ENCODE measurements around the gene SBNO2.

SBNO2 gene

GRCh38 chr19:1084024-1084868 is 89.8 kb downstream of the SBNO2 start:
- Histone ChIP-seq H3K9me3 (ENCODE audit: control insufficient read depth in 1 of 2, low read length in 2 of 2) (no peaks in the 10 kb centered on the region), H3K4me1 (ENCODE audit: control insufficient read depth in 1 of 2, insufficient read depth in 2 of 2, low read length in 2 of 2) (peaks cover 0 to 8% of the 10 kb centered on the region in 2 donors), H3K27ac (ENCODE audit: low read length) (no peak overlapping the region), H3K36me3 (ENCODE audit: control insufficient read depth in 1 of 2, insufficient read depth in 2 of 2, low read length in 2 of 2) (peaks cover 0 to 19% of the 10 kb centered on the region in 2 donors), H3K27me3 (ENCODE audit: low read depth, low read length) (no peaks in the 10 kb centered on the region), H3K4me3 (ENCODE audit: low read depth in 1 of 2, low read length in 2 of 2) (no peak overlapping the region)

GRCh38 chr19:1082928-1083816 is 90.9 kb downstream of the SBNO2 start:
- peaks cover 0 to 9% of the 10 kb centered on the region in 2 donors for H3K36me3 ChIP-seq (ENCODE audit: control insufficient read depth in 1 of 2, insufficient read depth in 2 of 2, low read length in 2 of 2)
- H3K27ac ChIP-seq (ENCODE audit: low read length), result no peak overlapping the region

GRCh38 chr19:1082165-1082927 is 91.7 kb downstream of the SBNO2 start:
- Histone ChIP-seq H3K9me3 (ENCODE audit: control insufficient read depth in 1 of 2, low read length in 2 of 2) (no peaks in the 10 kb centered on the region), H3K36me3 (ENCODE audit: control insufficient read depth in 1 of 2, insufficient read depth in 2 of 2, low read length in 2 of 2) (peaks cover 0 to 7% of the 10 kb centered on the region in 2 donors), H3K27ac (ENCODE audit: low read length) (no peak overlapping the region), H3K4me3 (ENCODE audit: low read depth in 1 of 2, low read length in 2 of 2) (peak overlapping the region in 1 of 2 donors; percentile 8), H3K27me3 (ENCODE audit: low read depth, low read length) (no peaks in the 10 kb centered on the region), H3K4me1 (ENCODE audit: control insufficient read depth in 1 of 2, insufficient read depth in 2 of 2, low read length in 2 of 2) (peaks cover 0 to 8% of the 10 kb centered on the region in 2 donors)

More at GRCh38 chr19:1082928-1083816, 90.9 kb downstream of the SBNO2 start:
- Histone ChIP-seq H3K4me3 (ENCODE audit: low read depth in 1 of 2, low read length in 2 of 2) (peak overlapping the region in 1 of 2 donors; percentile 8), H3K4me1 (ENCODE audit: control insufficient read depth in 1 of 2, insufficient read depth in 2 of 2, low read length in 2 of 2) (peaks cover 0 to 8% of the 10 kb centered on the region in 2 donors), H3K27me3 (ENCODE audit: low read depth, low read length) (no peaks in the 10 kb centered on the region), H3K9me3 (ENCODE audit: control insufficient read depth in 1 of 2, low read length in 2 of 2) (no peaks in the 10 kb centered on the region)

GRCh38 chr19:1081301-1082164 is 92.5 kb downstream of the SBNO2 start:
- H3K9me3 ChIP-seq (ENCODE audit: control insufficient read depth in 1 of 2, low read length in 2 of 2), result no peaks in the 10 kb centered on the region
- H3K4me1 ChIP-seq (ENCODE audit: control insufficient read depth in 1 of 2, insufficient read depth in 2 of 2, low read length in 2 of 2), result peaks cover 0 to 8% of the 10 kb centered on the region in 2 donors
- H3K4me3 ChIP-seq (ENCODE audit: low read depth in 1 of 2, low read length in 2 of 2), result no peak overlapping the region
- no peaks in the 10 kb centered on the region for H3K27me3 ChIP-seq (ENCODE audit: low read depth, low read length)
- H3K27ac ChIP-seq (ENCODE audit: low read length), result no peak overlapping the region
- peaks cover 0 to 7% of the 10 kb centered on the region in 2 donors for H3K36me3 ChIP-seq (ENCODE audit: control insufficient read depth in 1 of 2, insufficient read depth in 2 of 2, low read length in 2 of 2)

- peaks cover 4 to 8% of the 10 kb centered on the region in 2 donors for H3K4me1 ChIP-seq (ENCODE audit: control insufficient read depth in 1 of 2, insufficient read depth in 2 of 2, low read length in 2 of 2)
- H3K27ac ChIP-seq (ENCODE audit: low read length), result no peak overlapping the region
- H3K27me3 ChIP-seq (ENCODE audit: low read depth, low read length), result no peaks in the 10 kb centered on the region
- no peaks in the 10 kb centered on the region for H3K9me3 ChIP-seq (ENCODE audit: control insufficient read depth in 1 of 2, low read length in 2 of 2)
- no peak overlapping the region for H3K4me3 ChIP-seq (ENCODE audit: low read depth in 1 of 2, low read length in 2 of 2)
- H3K36me3 ChIP-seq (ENCODE audit: control insufficient read depth in 1 of 2, insufficient read depth in 2 of 2, low read length in 2 of 2), result no peaks in the 10 kb centered on the region
Observed at GRCh38 chr19:1080360-1081161, 93.5 kb downstream of the SBNO2 start.

- no peaks in the 10 kb centered on the region for H3K36me3 ChIP-seq (ENCODE audit: control insufficient read depth in 1 of 2, insufficient read depth in 2 of 2, low read length in 2 of 2)
- H3K9me3 ChIP-seq (ENCODE audit: control insufficient read depth in 1 of 2, low read length in 2 of 2), result no peaks in the 10 kb centered on the region
- no peak overlapping the region for H3K27ac ChIP-seq (ENCODE audit: low read length)
- H3K4me3 ChIP-seq (ENCODE audit: low read depth in 1 of 2, low read length in 2 of 2), result no peak overlapping the region
- peaks cover 4 to 8% of the 10 kb centered on the region in 2 donors for H3K4me1 ChIP-seq (ENCODE audit: control insufficient read depth in 1 of 2, insufficient read depth in 2 of 2, low read length in 2 of 2)
- no peaks in the 10 kb centered on the region for H3K27me3 ChIP-seq (ENCODE audit: low read depth, low read length)
Observed at GRCh38 chr19:1079566-1080111, 94.4 kb downstream of the SBNO2 start.

GRCh38 chr19:1076951-1077350 is 97.1 kb downstream of the SBNO2 start:
- Histone ChIP-seq H3K27me3 (ENCODE audit: low read depth, low read length) (peaks cover 3% of the 10 kb centered on the region), H3K4me3 (ENCODE audit: low read depth in 1 of 2, low read length in 2 of 2) (no peak overlapping the region), H3K36me3 (ENCODE audit: control insufficient read depth in 1 of 2, insufficient read depth in 2 of 2, low read length in 2 of 2) (no peaks in the 10 kb centered on the region), H3K9me3 (ENCODE audit: control insufficient read depth in 1 of 2, low read length in 2 of 2) (no peaks in the 10 kb centered on the region), H3K4me1 (ENCODE audit: control insufficient read depth in 1 of 2, insufficient read depth in 2 of 2, low read length in 2 of 2) (peaks cover 0 to 4% of the 10 kb centered on the region in 2 donors), H3K27ac (ENCODE audit: low read length) (no peak overlapping the region)

GRCh38 chr19:1076046-1076386 is 98.1 kb downstream of the SBNO2 start:
- H3K9me3 ChIP-seq (ENCODE audit: control insufficient read depth in 1 of 2, low read length in 2 of 2), result no peaks in the 10 kb centered on the region
- H3K36me3 ChIP-seq (ENCODE audit: control insufficient read depth in 1 of 2, insufficient read depth in 2 of 2, low read length in 2 of 2), result no peaks in the 10 kb centered on the region
- H3K4me1 ChIP-seq (ENCODE audit: control insufficient read depth in 1 of 2, insufficient read depth in 2 of 2, low read length in 2 of 2), result peaks cover 4 to 6% of the 10 kb centered on the region in 2 donors
- no peak overlapping the region for H3K4me3 ChIP-seq (ENCODE audit: low read depth in 1 of 2, low read length in 2 of 2)
- H3K27me3 ChIP-seq (ENCODE audit: low read depth, low read length), result peaks cover 3% of the 10 kb centered on the region
- no peak overlapping the region for H3K27ac ChIP-seq (ENCODE audit: low read length)

GRCh38 chr19:1074544-1075283 is 99.4 kb downstream of the SBNO2 start:
- Histone ChIP-seq H3K27ac (ENCODE audit: low read length) (no peak overlapping the region), H3K4me3 (ENCODE audit: low read depth in 1 of 2, low read length in 2 of 2) (no peak overlapping the region), H3K36me3 (ENCODE audit: control insufficient read depth in 1 of 2, insufficient read depth in 2 of 2, low read length in 2 of 2) (no peaks in the 10 kb centered on the region), H3K4me1 (ENCODE audit: control insufficient read depth in 1 of 2, insufficient read depth in 2 of 2, low read length in 2 of 2) (peaks cover 4 to 9% of the 10 kb centered on the region in 2 donors), H3K9me3 (ENCODE audit: control insufficient read depth in 1 of 2, low read length in 2 of 2) (no peaks in the 10 kb centered on the region), H3K27me3 (ENCODE audit: low read depth, low read length) (peaks cover 7% of the 10 kb centered on the region)
